ENCODE results near the gene SEMA6A.

SEMA6A gene

DNA sequence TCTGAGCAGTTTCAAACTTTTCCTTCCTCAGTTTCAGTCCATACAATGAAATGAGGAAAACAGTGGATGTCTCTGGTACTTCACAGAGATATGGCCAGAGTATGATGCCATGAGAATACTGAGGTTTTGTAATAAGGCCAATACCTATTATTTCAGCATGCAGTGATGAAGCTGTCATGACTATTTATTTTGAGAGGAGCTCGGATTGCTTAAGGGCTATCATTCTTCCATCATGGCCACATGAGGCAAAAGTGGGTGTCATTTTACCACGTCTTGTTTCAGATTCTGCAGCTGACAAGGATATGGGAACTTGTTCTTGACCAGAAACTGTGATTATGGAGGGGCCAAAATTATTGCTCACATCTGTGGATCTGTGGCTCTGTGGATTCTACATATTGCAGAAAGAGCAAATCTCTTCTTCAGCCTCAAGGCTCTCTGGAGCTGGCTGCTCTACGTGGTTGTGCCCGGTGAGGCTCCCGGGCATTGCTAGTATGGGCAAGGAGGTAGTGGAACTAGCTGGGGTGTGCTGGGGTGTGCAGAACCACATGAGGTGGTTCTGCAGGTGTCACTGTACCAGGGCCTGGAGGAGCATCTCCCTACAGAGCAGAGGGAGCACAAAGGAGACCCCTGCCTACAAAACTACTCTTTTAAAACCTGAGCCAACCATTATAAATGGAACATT, 180.3 kb downstream of the SEMA6A start:
- no peak for FAIRE-seq
